Amniotic stem cell (primary cell): ENCODE data around the gene MRPL34.
A peak's percentile ranks its signal among the peaks of the same experiment; 100 is the strongest.

Experiments used
- DNase-seq: peaks from one replicate; lab custom pipeline; 2025; lab: John Stamatoyannopoulos, UW

MRPL34 gene

GRCh38 chr19:17309965-17310461 is 4.3 kb downstream of the MRPL34 start:
- no peak for DNase-seq

GRCh38 chr19:17311455-17312188 is 6.0 kb downstream of the MRPL34 start:
- peak; percentile 41 for DNase-seq

GRCh38 chr19:17312189-17313113 is 6.8 kb downstream of the MRPL34 start:
- DNase-seq = no peak

GRCh38 chr19:17314007-17314593 is 8.4 kb downstream of the MRPL34 start:
- DNase-seq = no peak

- DNase-seq = no peak
Measured at GRCh38 chr19:17318966-17319365, 13.3 kb downstream of the MRPL34 start.

GRCh38 chr19:17319473-17320238 is 14.0 kb downstream of the MRPL34 start:
- no peak for DNase-seq

- DNase-seq = no peak
Measured at GRCh38 chr19:17320435-17320834, 14.8 kb downstream of the MRPL34 start.

- DNase-seq = no peak
Measured at GRCh38 chr19:17321655-17322489, 16.2 kb downstream of the MRPL34 start.

GRCh38 chr19:17322854-17323253 is 17.2 kb downstream of the MRPL34 start:
- DNase-seq = no peak

- no peak for DNase-seq
Measured at GRCh38 chr19:17323300-17323963, 17.8 kb downstream of the MRPL34 start.

- no peak for DNase-seq
Measured at GRCh38 chr19:17323964-17324332, 18.3 kb downstream of the MRPL34 start.

- DNase-seq = no peak
Measured at GRCh38 chr19:17324357-17325114, 18.9 kb downstream of the MRPL34 start.

GRCh38 chr19:17325133-17325532 is 19.5 kb downstream of the MRPL34 start:
- DNase-seq = no peak

- DNase-seq = no peak
Measured at GRCh38 chr19:17325881-17326594, 20.4 kb downstream of the MRPL34 start.

GRCh38 chr19:17326595-17326966 is 20.9 kb downstream of the MRPL34 start:
- DNase-seq = no peak

GRCh38 chr19:17327068-17327653 is 21.5 kb downstream of the MRPL34 start:
- DNase-seq = no peak

- no peak for DNase-seq
Measured at GRCh38 chr19:17327654-17328516, 22.2 kb downstream of the MRPL34 start.
